Activated CD4-positive, alpha-beta T cell treated with anti-CD3 and anti-CD28 coated beads, Interleukin-2, amount 50 U/mL, for 48 hours (primary cell): ENCODE results near the gene GOLGA6L7.
"Not testable (repeated sequence)": the region's sequence is repeated elsewhere in the genome, so short reads cannot be mapped to it uniquely, and the experiment has no call there.

Experiments used
- DNase-seq, 2 experiments: peaks; one replicate each; pipeline ENCODE4 v3.0.0-alpha.2; 2020

Gene GOLGA6L7

GRCh38 chr15:28840285-28840684, 8.2 kb downstream of the GOLGA6L7 start:
- not testable (repeated sequence) for DNase-seq

- not testable (repeated sequence) for DNase-seq
Observed at GRCh38 chr15:28834957-28835585, 13.4 kb downstream of the GOLGA6L7 start.

GRCh38 chr15:28831897-28832587, 16.4 kb downstream of the GOLGA6L7 start:
- DNase-seq, result peak; percentile 69 to 76

GRCh38 chr15:28821420-28821819, 27.0 kb downstream of the GOLGA6L7 start:
- not testable (repeated sequence) for DNase-seq

GRCh38 chr15:28819930-28820295, 28.5 kb downstream of the GOLGA6L7 start:
- DNase-seq, result not testable (repeated sequence)

GRCh38 chr15:28819019-28819929, 29.2 kb downstream of the GOLGA6L7 start:
- DNase-seq, result peak in 1 of 2 experiments; percentile 7

- DNase-seq, result not testable (repeated sequence)
Observed at GRCh38 chr15:28818168-28818567, 30.3 kb downstream of the GOLGA6L7 start.

GRCh38 chr15:28814059-28814458, 34.4 kb downstream of the GOLGA6L7 start:
- DNase-seq, result not testable (repeated sequence)

- DNase-seq, result not testable (repeated sequence)
Observed at GRCh38 chr15:28813392-28813791, 35.1 kb downstream of the GOLGA6L7 start.

- not testable (repeated sequence) for DNase-seq
Observed at GRCh38 chr15:28811852-28812550, 36.4 kb downstream of the GOLGA6L7 start.

GRCh38 chr15:28810444-28810843, 38.0 kb downstream of the GOLGA6L7 start:
- not testable (repeated sequence) for DNase-seq

- DNase-seq, result not testable (repeated sequence)
Observed at GRCh38 chr15:28808136-28808535, 40.3 kb downstream of the GOLGA6L7 start.

- DNase-seq, result not testable (repeated sequence)
Observed at GRCh38 chr15:28800366-28800765, 48.1 kb downstream of the GOLGA6L7 start.

- DNase-seq, result not testable (repeated sequence)
Observed at GRCh38 chr15:28798234-28798633, 50.2 kb downstream of the GOLGA6L7 start.

GRCh38 chr15:28794231-28794630, 54.2 kb downstream of the GOLGA6L7 start:
- DNase-seq, result not testable (repeated sequence)
